K562 (cell line): ENCODE data around the gene SNAPC3. TPM values are rescaled to one million over a fixed set of nuclear protein-coding genes. Genes with fewer than 3 reads are reported as not detected.

ENCODE experiments used
- ATAC-seq: fragments of 200-7000 bp; cut with Tn5 transposase; 3 replicates; pipeline ENCODE4 v1.9.1; 2020; ENCODE audit warnings: moderate library complexity
- BruUV-seq: library from RNA; stranded (reverse); fragments of 400-500 nt; replicated peaks from 2 replicates; lab custom pipeline; 2021; lab: Mats Ljungman, UMichigan
- CTCF ChIA-PET: fragments of 300-600 bp; formaldehyde crosslinking; extraction: SDS; loops from one replicate; lab custom pipeline; 2021; ENCODE audit warnings: low intra/inter-chr PET ratio; lab: Yijun Ruan, JAX
- POLR2A ChIA-PET: fragments of 300-600, 350-650 bp; sonication (Branson Sonifier 250); formaldehyde crosslinking; extraction: SDS; loops from one replicate; lab custom pipeline; 2021; ENCODE audit warnings: antibody characterized with exemption, inconsistent platforms; lab: Yijun Ruan, JAX
- DNase-seq, 4 experiments: peaks; one replicate each; pipeline versions ENCODE4 v3.0.0 to v3.0.0-alpha.2; 2011 to 2018; ENCODE audit warnings: low spot score in 3 of 4, mixed read lengths in 3 of 4; ENCODE audit errors: extremely low read depth in 1 of 4
- FAIRE-seq: peaks from 2 replicates; lab custom pipeline; 2011; peaks lifted over from hg19 to GRCh38; lab: Jason Lieb, UNC
- H2AFZ ChIP-seq: 2 replicates; pipeline ENCODE4 v1.6.0; 2011; ENCODE audit warnings: low read depth, low read length, control low read depth, inconsistent platforms
- H3K27ac ChIP-seq: fragments of 200-600 bp; 3 replicates; pipeline ENCODE4 v1.8.0; 2011; ENCODE audit warnings: low read depth, mild to moderate bottlenecking, control low read depth, inconsistent platforms, low read length, moderate library complexity, mixed read lengths; ENCODE audit errors: extremely low read depth
- H3K27me3 ChIP-seq, 2 experiments: fragments of 300-600 bp in 1 of 2; 2 replicates in 1 of 2; 3 replicates in 1 of 2; pipeline versions ENCODE4 v1.6.0 to v1.8.0; 2011; ENCODE audit warnings: inconsistent platforms in 2 of 2, low read length in 2 of 2, mild to moderate bottlenecking in 1 of 2, mixed read lengths in 1 of 2, moderate library complexity in 1 of 2; ENCODE audit not compliant: control insufficient read depth in 2 of 2, insufficient read depth in 2 of 2
- H3K36me3 ChIP-seq: fragments of 300-600 bp; 3 replicates; pipeline ENCODE4 v1.8.0; 2011; ENCODE audit warnings: mild to moderate bottlenecking, low read length, inconsistent platforms; ENCODE audit not compliant: control insufficient read depth, insufficient read depth
- H3K4me1 ChIP-seq, 2 experiments: fragments of 200-600 bp in 1 of 2; replicated peaks in 1 of 2; 2 replicates in 1 of 2; 3 replicates in 1 of 2; pipeline versions ENCODE4 v1.5.1 to v1.8.0; 2011; ENCODE audit warnings: inconsistent platforms in 2 of 2, low read length in 2 of 2, mild to moderate bottlenecking in 1 of 2, mixed read lengths in 1 of 2, moderate library complexity in 1 of 2; ENCODE audit not compliant: control insufficient read depth in 2 of 2, insufficient read depth in 2 of 2
- H3K4me2 ChIP-seq: 2 replicates; pipeline ENCODE4 v1.6.1; 2011; ENCODE audit warnings: low read length, control low read depth, inconsistent platforms, mixed read lengths; ENCODE audit not compliant: insufficient read depth
- H3K4me3 ChIP-seq: fragments of 200-600 bp; sonication (generic), shearing (Covaris generic); 2 replicates; pipeline ENCODE4 v1.5.1; 2016; ENCODE audit warnings: control low read depth, inconsistent platforms
- H3K79me2 ChIP-seq: fragments of 200-600 bp; 3 replicates; pipeline ENCODE4 v1.8.0; 2011; ENCODE audit warnings: low read length, inconsistent platforms; ENCODE audit not compliant: control insufficient read depth, insufficient read depth
- H3K9ac ChIP-seq, 2 experiments: 2 replicates each; pipeline versions ENCODE4 v1.6.0 to v1.6.1; 2011; ENCODE audit warnings: low read depth in 2 of 2, low read length in 2 of 2, control low read depth in 1 of 2, inconsistent platforms in 1 of 2, mild to moderate bottlenecking in 1 of 2, mixed read lengths in 1 of 2; ENCODE audit not compliant: insufficient read depth in 1 of 2
- H3K9me1 ChIP-seq: one replicate; pipeline ENCODE4 v1.6.0; 2011; ENCODE audit warnings: inconsistent platforms, mild to moderate bottlenecking, low read length, moderate library complexity; ENCODE audit not compliant: control insufficient read depth, insufficient read depth
- H3K9me3 ChIP-seq: replicated peaks from 2 replicates; pipeline ENCODE4 v1.5.1; 2011; ENCODE audit warnings: low read depth, low read length, inconsistent platforms; ENCODE audit not compliant: control insufficient read depth, insufficient read depth
- H4K20me1 ChIP-seq: replicated peaks from 2 replicates; pipeline ENCODE4 v1.6.1; 2011; ENCODE audit warnings: low read length, inconsistent platforms, mixed read lengths; ENCODE audit not compliant: control insufficient read depth, insufficient read depth
- BACH1 ChIP-seq: fragments of 200-800 bp; sonication (Bioruptor generic); IDR thresholded peaks from 2 replicates; pipeline ENCODE4 v1.6.1; 2016; ENCODE audit warnings: missing genetic modification characterization, missing compliant biosample characterization
- FOXJ3 ChIP-seq: sonication (generic); formaldehyde crosslinking; IDR thresholded peaks from 2 replicates; pipeline ENCODE4 v1.4.0; 2020; ENCODE audit warnings: mild to moderate bottlenecking, missing genetic modification reagents
- FOXK2 ChIP-seq, 2 experiments: fragments of 450-650 bp; IDR thresholded peaks in 1 of 2; conservative IDR thresholded peaks in 1 of 2; 2 replicates each; pipeline ENCODE4 v1.6.1; 2016; ENCODE audit warnings: low read depth in 2 of 2, mild to moderate bottlenecking in 1 of 2
- KLF16 ChIP-seq: IDR thresholded peaks from 2 replicates; pipeline ENCODE4 v1.6.1; 2016; ENCODE audit warnings: antibody characterized with exemption
- NCOA2 ChIP-seq, 2 experiments: fragments of 450-650 bp; IDR thresholded peaks; 2 replicates each; pipeline ENCODE4 v1.6.1; 2018; ENCODE audit warnings: mild to moderate bottlenecking in 2 of 2, moderate library complexity in 1 of 2; ENCODE audit not compliant: partially characterized antibody in 2 of 2
- PHF20 ChIP-seq: fragments of 450-650 bp; IDR thresholded peaks from 2 replicates; pipeline ENCODE4 v1.6.1; 2018; ENCODE audit not compliant: partially characterized antibody
- SPI1 ChIP-seq: IDR thresholded peaks from 2 replicates; pipeline ENCODE4 v1.6.1; 2011; ENCODE audit warnings: low read depth, low read length, control low read depth, borderline replicate concordance
- SRF ChIP-seq, 2 experiments: fragments of 250-450, 450-650 bp in 1 of 2; sonication (Bioruptor Pico) in 1 of 2; sonication (generic) in 1 of 2; formaldehyde crosslinking; IDR thresholded peaks; 2 replicates each; pipeline versions ENCODE4 v1.5.0 to v1.5.1; 2020 to 2022; ENCODE audit warnings: mild to moderate bottlenecking in 1 of 2, missing genetic modification reagents in 1 of 2
- TCF7L2 ChIP-seq: fragments of 150-350 bp; IDR thresholded peaks from 2 replicates; pipeline ENCODE4 v1.6.1; 2016; ENCODE audit warnings: low read depth, mild to moderate bottlenecking, low read length, moderate library complexity
- TEAD4 ChIP-seq, 2 experiments: sonication (generic) in 1 of 2; formaldehyde crosslinking in 1 of 2; IDR thresholded peaks; 2 replicates each; pipeline versions ENCODE4 v1.6.1 to v1.8.0; 2012 to 2022; ENCODE audit warnings: borderline replicate concordance in 1 of 2, inconsistent platforms in 1 of 2, low read length in 1 of 2, mild to moderate bottlenecking in 1 of 2, missing genetic modification reagents in 1 of 2
- WHSC1 ChIP-seq: IDR thresholded peaks from one replicate; pipeline ENCODE4 v1.6.1; 2012; ENCODE audit warnings: low read length, control low read depth, inconsistent platforms
- ZKSCAN8 ChIP-seq: fragments of 200-800 bp; sonication (Bioruptor generic); IDR thresholded peaks from 2 replicates; pipeline ENCODE4 v1.6.1; 2016; ENCODE audit warnings: missing genetic modification characterization, missing compliant biosample characterization
- ZNF57 ChIP-seq: fragments of 450-650 bp; formaldehyde crosslinking; IDR thresholded peaks from 2 replicates; pipeline ENCODE4 v1.4.0; 2020; ENCODE audit warnings: mild to moderate bottlenecking, moderate library complexity
- ZNF695 ChIP-seq: fragments of 450-650 bp; formaldehyde crosslinking; IDR thresholded peaks from 2 replicates; pipeline ENCODE4 v1.4.0; 2020; ENCODE audit warnings: mild to moderate bottlenecking, moderate library complexity
- WGBS: fragments of 100-300 bp; shearing (Covaris generic); methylation state at CpG from one replicate; pipeline ENCODE4 v1.1.6; 2016; ENCODE audit warnings: low coverage, mixed read lengths; ENCODE audit not compliant: insufficient coverage; ENCODE audit errors: missing lambda C conversion rate; 5-methylcytosine and 5-hydroxymethylcytosine counted together
- in situ Hi-C: fragments of 300-500 bp; cut with MboI; formaldehyde crosslinking; loops from 4 replicates; pipeline ENCODE4 v1.15.0; 2018; ENCODE audit warnings: inconsistent platforms, mixed read lengths
- intact Hi-C: fragments of 100-400 bp; cut with micrococcal nuclease; formaldehyde crosslinking; loops from 2 replicates; pipeline ENCODE4 v1.14.2; 2022
- polyA plus RNA-seq, 8 experiments: library from polyadenylated mRNA; depleted of rRNA in 4 of 8; stranded (reverse) in 5 of 8; unstranded in 3 of 8; fragments of >200 nt; fragmentation: Nextera tagmentation in 2 of 8; fragmentation: Illumina TruSeq in 1 of 8; extraction: Ambion mirVana in 2 of 8; extraction: Trizol in 1 of 8; gene quantifications; 2 replicates each; pipeline versions ENCODE4 v1.2.1 to v1.2.3, GENCODE V29; 2011 to 2014; ENCODE audit warnings: inconsistent platforms in 1 of 8, missing spikeins in 1 of 8
- total RNA-seq, 7 experiments: library from RNA; depleted of rRNA in 6 of 7; stranded (reverse); fragments of >200 nt in 6 of 7; fragmentation: Illumina TruSeq in 2 of 7; extraction: Trizol in 2 of 7; gene quantifications; 2 replicates each; pipeline versions ENCODE4 v1.2.1 to v1.2.3, GENCODE V29; 2011 to 2021; ENCODE audit warnings: low replicate concordance in 1 of 7
- TF ChIP-seq, protein P1 (sequence below): fragments of 450-650 bp; IDR thresholded peaks from 2 replicates; pipeline ENCODE4 v1.7.0; 2016; ENCODE audit warnings: borderline replicate concordance
- TF ChIP-seq, protein P2 (sequence below): fragments of 450-650 bp; formaldehyde crosslinking; IDR thresholded peaks from 2 replicates; pipeline ENCODE4 v1.4.0; 2022; ENCODE audit warnings: mild to moderate bottlenecking, moderate library complexity

SNAPC3 gene
- total and polyA plus RNA-seq, 9 of the 15 experiments (the other 6 are each of a cell fraction or from before 2014, with no cell fraction given), result 2.3 to 38.9 (median 19.8) TPM

DNA sequence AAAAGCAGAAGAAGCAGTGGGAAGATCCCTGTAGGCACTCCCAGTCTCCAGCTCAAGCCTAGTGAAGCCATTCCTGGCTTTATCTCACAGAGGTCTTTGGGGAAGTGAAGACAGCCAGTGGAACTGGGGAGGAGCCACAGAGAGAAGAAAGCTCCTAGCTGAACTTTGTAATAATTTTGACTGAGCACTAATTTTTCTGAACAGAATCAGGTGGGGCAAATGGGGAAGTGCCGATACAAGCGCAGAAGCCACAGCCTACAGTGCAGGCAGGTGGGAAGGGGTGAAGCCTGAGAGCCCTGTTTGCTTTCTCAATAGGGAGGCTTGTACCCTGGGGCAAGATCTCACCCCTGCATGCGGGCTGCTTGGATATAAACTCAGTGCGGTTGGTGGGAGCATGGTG lies 48.4 kb upstream of the SNAPC3 start:
- no peak for FAIRE-seq

DNA sequence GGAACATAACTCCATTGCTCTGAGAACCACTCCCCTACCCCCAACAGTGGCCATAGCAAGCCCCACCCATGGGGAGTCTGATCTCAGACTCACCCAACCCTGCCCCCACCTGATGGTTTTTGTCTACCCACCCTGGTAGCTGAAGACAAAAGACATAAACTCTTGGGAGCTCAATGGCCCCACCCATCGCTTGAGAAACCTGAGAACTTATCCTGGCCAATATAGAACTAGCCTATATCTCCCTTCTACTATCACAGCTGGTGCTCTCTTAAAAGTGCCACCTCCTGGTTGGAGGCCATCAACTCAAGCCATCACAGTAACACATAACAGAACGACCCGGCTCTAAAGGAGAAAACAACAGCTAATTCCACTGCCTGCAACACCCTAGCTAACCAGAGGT lies 47.9 kb upstream of the SNAPC3 start:
- H3K36me3 ChIP-seq, result no peaks in the 10 kb centered on the region
- no peak overlapping the region for H3K9ac ChIP-seq
- H2AFZ ChIP-seq, result peak overlapping the region; percentile 55; the same call in 1 of the 2 replicates
- ATAC-seq, result peak; percentile 75
- intact Hi-C loops (no loop called here), in situ Hi-C loops (no loop called here)
- H3K4me2 ChIP-seq, result no peak overlapping the region
- ChIA-PET POLR2A (interaction anchor here (1.1 kb wide), 1 partner anchor 9 kb away, joined by 3 read pairs; no protein-coding TSS in a partner anchor), CTCF (no interaction called here)
- no peaks in the 10 kb centered on the region for H3K27me3 ChIP-seq
- 11% methylated on average over 3 of the region's 3 CpGs for WGBS
- no peaks in the 10 kb centered on the region for H3K9me1 ChIP-seq
- H3K9me3 ChIP-seq, result no peaks in the 10 kb centered on the region
- no TSS peak for BruUV-seq
- H3K4me3 ChIP-seq, result no peak overlapping the region
- FAIRE-seq, result no peak
- peak in 1 of 4 experiments; percentile 19 for DNase-seq
- no peak overlapping the region for H3K27ac ChIP-seq
- H3K79me2 ChIP-seq, result no peaks in the 10 kb centered on the region
- no peaks in the 10 kb centered on the region for H4K20me1 ChIP-seq
- H3K4me1 ChIP-seq, result no peaks in the 10 kb centered on the region; a peak in 1 of 5 replicates
- TF ChIP-seq, protein P1, sequence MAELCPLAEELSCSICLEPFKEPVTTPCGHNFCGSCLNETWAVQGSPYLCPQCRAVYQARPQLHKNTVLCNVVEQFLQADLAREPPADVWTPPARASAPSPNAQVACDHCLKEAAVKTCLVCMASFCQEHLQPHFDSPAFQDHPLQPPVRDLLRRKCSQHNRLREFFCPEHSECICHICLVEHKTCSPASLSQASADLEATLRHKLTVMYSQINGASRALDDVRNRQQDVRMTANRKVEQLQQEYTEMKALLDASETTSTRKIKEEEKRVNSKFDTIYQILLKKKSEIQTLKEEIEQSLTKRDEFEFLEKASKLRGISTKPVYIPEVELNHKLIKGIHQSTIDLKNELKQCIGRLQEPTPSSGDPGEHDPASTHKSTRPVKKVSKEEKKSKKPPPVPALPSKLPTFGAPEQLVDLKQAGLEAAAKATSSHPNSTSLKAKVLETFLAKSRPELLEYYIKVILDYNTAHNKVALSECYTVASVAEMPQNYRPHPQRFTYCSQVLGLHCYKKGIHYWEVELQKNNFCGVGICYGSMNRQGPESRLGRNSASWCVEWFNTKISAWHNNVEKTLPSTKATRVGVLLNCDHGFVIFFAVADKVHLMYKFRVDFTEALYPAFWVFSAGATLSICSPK, result no peak
- no peak for TF ChIP-seq PHF20
- TF ChIP-seq ZKSCAN8, result no peak
- TF ChIP-seq SRF (CRISPR knock-in tag; IDR thresholded peaks at IDR 0.05), result no peak
- no peak for TF ChIP-seq ZNF57 (CRISPR knock-in tag)
- TF ChIP-seq, protein P2, sequence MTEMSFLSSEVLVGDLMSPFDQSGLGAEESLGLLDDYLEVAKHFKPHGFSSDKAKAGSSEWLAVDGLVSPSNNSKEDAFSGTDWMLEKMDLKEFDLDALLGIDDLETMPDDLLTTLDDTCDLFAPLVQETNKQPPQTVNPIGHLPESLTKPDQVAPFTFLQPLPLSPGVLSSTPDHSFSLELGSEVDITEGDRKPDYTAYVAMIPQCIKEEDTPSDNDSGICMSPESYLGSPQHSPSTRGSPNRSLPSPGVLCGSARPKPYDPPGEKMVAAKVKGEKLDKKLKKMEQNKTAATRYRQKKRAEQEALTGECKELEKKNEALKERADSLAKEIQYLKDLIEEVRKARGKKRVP (CRISPR knock-in tag), result no peak
- TF ChIP-seq KLF16, result no peak
- TF ChIP-seq FOXJ3, result no peak
- no peak for TF ChIP-seq NCOA2 (IDR thresholded peaks at IDR 0.05; ENCODE audit: partially characterized antibody in 2 of 2)
- TF ChIP-seq ZNF695 (CRISPR knock-in tag), result no peak
- no peak for TF ChIP-seq TEAD4 (IDR thresholded peaks at IDR 0.05; ENCODE audit: low read length)
- no peak for TF ChIP-seq TEAD4 (CRISPR knock-in tag; IDR thresholded peaks at IDR 0.05; ENCODE audit: borderline replicate concordance)
- no peak for TF ChIP-seq FOXK2 (conservative IDR thresholded peaks at IDR 0.05 in 1 of 2, IDR thresholded peaks at IDR 0.05 in 1 of 2; ENCODE audit: low read depth in 2 of 2)

More for the DNA sequence above, 48.4 kb upstream of the SNAPC3 start:
- in situ Hi-C loops (no loop called here), intact Hi-C loops (no loop called here)
- Histone ChIP-seq H3K27ac (peak overlapping the region; percentile 15; the same call in 1 of the 3 replicates), H3K4me1 (no peaks in the 10 kb centered on the region; a peak in 1 of 5 replicates), H3K27me3 (no peaks in the 10 kb centered on the region), H3K9me3 (no peaks in the 10 kb centered on the region), H3K9ac (no peak overlapping the region), H3K36me3 (no peaks in the 10 kb centered on the region), H3K9me1 (no peaks in the 10 kb centered on the region), H2AFZ (peak overlapping the region; percentile 55; the same call in 1 of the 2 replicates), H4K20me1 (no peaks in the 10 kb centered on the region), H3K79me2 (no peaks in the 10 kb centered on the region), H3K4me3 (no peak overlapping the region), H3K4me2 (no peak overlapping the region)
- POLR2A ChIA-PET, result interaction anchor here (1.1 kb wide), 1 partner anchor 9 kb away, joined by 3 read pairs; no protein-coding TSS in a partner anchor
- CTCF ChIA-PET, result no interaction called here
- peak; percentile 82; the same call in 1 of the 2 replicates for TF ChIP-seq SPI1
- TF ChIP-seq BACH1 (tag), result no peak
- no peak for TF ChIP-seq WHSC1
- TF ChIP-seq TCF7L2, result no peak
- peak in 1 of 4 experiments; percentile 3 for DNase-seq
- WGBS, result 35% methylated on average over 4 of the region's 4 CpGs
- BruUV-seq, result no TSS peak
- ATAC-seq, result peak; percentile 46; the same call in 2 of the 3 replicates
